Mesodermal cell (in vitro differentiated cells): ENCODE measurements around the gene CAMK2D.

Source experiments
- H3K27ac ChIP-seq: 2 replicates; pipeline ENCODE4 v1.7.0; 2013; ENCODE audit warnings: mild to moderate bottlenecking, low read depth, low read length, moderate library complexity; ENCODE audit not compliant: severe bottlenecking
- H3K36me3 ChIP-seq: 2 replicates; pipeline ENCODE4 v1.7.1; 2013; ENCODE audit warnings: mild to moderate bottlenecking, low read length, moderate library complexity; ENCODE audit not compliant: control insufficient read depth, insufficient read depth
- H3K4me1 ChIP-seq: one replicate; pipeline ENCODE4 v1.7.1; 2013; ENCODE audit warnings: mild to moderate bottlenecking, low read length; ENCODE audit not compliant: insufficient read depth, control insufficient read depth, poor library complexity, severe bottlenecking
- H3K4me3 ChIP-seq: 2 replicates; pipeline ENCODE4 v1.7.0; 2013; ENCODE audit warnings: low read length, control low read depth, mild to moderate bottlenecking; ENCODE audit not compliant: insufficient read depth, poor library complexity, severe bottlenecking; ENCODE audit errors: extremely low read depth
- H3K9me3 ChIP-seq: 2 replicates; pipeline ENCODE4 v1.7.1; 2013; ENCODE audit warnings: mild to moderate bottlenecking, low read length, moderate library complexity; ENCODE audit not compliant: control insufficient read depth
- WGBS, 2 experiments: methylation state at CpG; one replicate each; pipeline ENCODE4 v1.1.5; 2013; ENCODE audit warnings: missing lambda C conversion rate in 2 of 2; ENCODE audit not compliant: insufficient coverage in 2 of 2; 5-methylcytosine and 5-hydroxymethylcytosine counted together

Gene CAMK2D

GRCh38 chr4:113445286-113445685 lies 316.3 kb downstream of the CAMK2D start:
- WGBS, 2 experiments, result 82 to 90% methylated on average over 5 of the region's 5 CpGs
- H3K27ac ChIP-seq, result peak overlapping the region; percentile 67
- no peak overlapping the region for H3K4me3 ChIP-seq
- H3K9me3 ChIP-seq, result no peaks in the 10 kb centered on the region
- no peaks in the 10 kb centered on the region for H3K36me3 ChIP-seq
- no peaks in the 10 kb centered on the region for H3K4me1 ChIP-seq

- WGBS, 2 experiments, result no CpG with 5 or more reads among the region's 1 CpG
- Histone ChIP-seq H3K36me3 (no peaks in the 10 kb centered on the region), H3K4me1 (no peaks in the 10 kb centered on the region), H3K4me3 (no peak overlapping the region), H3K27ac (no peak overlapping the region), H3K9me3 (no peaks in the 10 kb centered on the region)
These were observed 317.2 kb downstream of the CAMK2D start for GRCh38 chr4:113444386-113444785.

- H3K36me3 ChIP-seq, result no peaks in the 10 kb centered on the region
- no peak overlapping the region for H3K4me3 ChIP-seq
- no peaks in the 10 kb centered on the region for H3K9me3 ChIP-seq
- 86 to 100% methylated on average over 2 to 5 of the region's 6 CpGs for WGBS, 2 experiments
- no peak overlapping the region for H3K27ac ChIP-seq
- H3K4me1 ChIP-seq, result no peaks in the 10 kb centered on the region
These were observed 318.7 kb downstream of the CAMK2D start for GRCh38 chr4:113442826-113443225.

GRCh38 chr4:113440371-113440770 lies 321.2 kb downstream of the CAMK2D start:
- Histone ChIP-seq H3K36me3 (no peaks in the 10 kb centered on the region), H3K4me3 (no peak overlapping the region), H3K9me3 (no peaks in the 10 kb centered on the region), H3K4me1 (peaks cover 5% of the 10 kb centered on the region), H3K27ac (no peak overlapping the region)
- 100% methylated on average over 1 of the region's 4 CpGs for WGBS, 2 experiments

- 87 to 92% methylated on average over 3 to 5 of the region's 5 CpGs for WGBS, 2 experiments
- Histone ChIP-seq H3K4me1 (peaks cover 9% of the 10 kb centered on the region), H3K36me3 (no peaks in the 10 kb centered on the region), H3K27ac (no peak overlapping the region), H3K4me3 (no peak overlapping the region), H3K9me3 (no peaks in the 10 kb centered on the region)
These were observed 322.9 kb downstream of the CAMK2D start for GRCh38 chr4:113438596-113438995.

GRCh38 chr4:113437129-113437528 lies 324.4 kb downstream of the CAMK2D start:
- no peaks in the 10 kb centered on the region for H3K36me3 ChIP-seq
- H3K27ac ChIP-seq, result no peak overlapping the region
- no peaks in the 10 kb centered on the region for H3K9me3 ChIP-seq
- WGBS, 2 experiments, result 67 to 75% methylated on average over 2 to 3 of the region's 3 CpGs
- H3K4me1 ChIP-seq, result peaks cover 9% of the 10 kb centered on the region
- no peak overlapping the region for H3K4me3 ChIP-seq

- Histone ChIP-seq H3K4me3 (no peak overlapping the region), H3K4me1 (peaks cover 9% of the 10 kb centered on the region), H3K9me3 (no peaks in the 10 kb centered on the region), H3K27ac (peak overlapping the region; percentile 74), H3K36me3 (no peaks in the 10 kb centered on the region)
- 50 to 73% methylated on average over 2 to 3 of the region's 3 CpGs for WGBS, 2 experiments
These were observed 325.2 kb downstream of the CAMK2D start for GRCh38 chr4:113436360-113436759.

- peaks cover 9% of the 10 kb centered on the region for H3K4me1 ChIP-seq
- no peaks in the 10 kb centered on the region for H3K36me3 ChIP-seq
- H3K9me3 ChIP-seq, result no peaks in the 10 kb centered on the region
- H3K4me3 ChIP-seq, result no peak overlapping the region
- peak overlapping the region; percentile 74 for H3K27ac ChIP-seq
- 62% methylated on average over 5 of the region's 7 CpGs; no CpG with 5 or more reads in 1 of the 2 experiments for WGBS, 2 experiments
These were observed 325.6 kb downstream of the CAMK2D start for GRCh38 chr4:113435893-113436292.

GRCh38 chr4:113434247-113434587 lies 327.3 kb downstream of the CAMK2D start:
- WGBS, 2 experiments, result 68 to 78% methylated on average over 2 to 3 of the region's 3 CpGs
- H3K4me3 ChIP-seq, result no peak overlapping the region

GRCh38 chr4:113433536-113434246 lies 327.8 kb downstream of the CAMK2D start:
- Histone ChIP-seq H3K27ac (no peak overlapping the region), H3K36me3 (no peaks in the 10 kb centered on the region), H3K4me3 (no peak overlapping the region), H3K4me1 (peaks cover 9% of the 10 kb centered on the region), H3K9me3 (peaks cover 5% of the 10 kb centered on the region)
- WGBS, 2 experiments, result 86 to 91% methylated on average over 4 of the region's 4 CpGs

More at GRCh38 chr4:113434247-113434587, 327.3 kb downstream of the CAMK2D start:
- peaks cover 9% of the 10 kb centered on the region for H3K4me1 ChIP-seq
- no peak overlapping the region for H3K27ac ChIP-seq
- H3K36me3 ChIP-seq, result no peaks in the 10 kb centered on the region
- H3K9me3 ChIP-seq, result peaks cover 5% of the 10 kb centered on the region

GRCh38 chr4:113433116-113433515 lies 328.4 kb downstream of the CAMK2D start:
- Histone ChIP-seq H3K4me3 (no peak overlapping the region), H3K36me3 (no peaks in the 10 kb centered on the region), H3K4me1 (peaks cover 9% of the 10 kb centered on the region), H3K27ac (no peak overlapping the region), H3K9me3 (peaks cover 5% of the 10 kb centered on the region)
- WGBS, 2 experiments, result no CpG with 5 or more reads among the region's 1 CpG
